ENCODE measurements around the gene ZNF212.

The ZNF212 gene

GRCh38 chr7:149289262-149289661 is 49.8 kb downstream of the ZNF212 start:
- DNase-seq: no peak

GRCh38 chr7:149289856-149290255 is 50.4 kb downstream of the ZNF212 start:
- no peak for DNase-seq

- no peak for DNase-seq
Measured at GRCh38 chr7:149291036-149291780, 51.8 kb downstream of the ZNF212 start.

GRCh38 chr7:149291781-149292461 is 52.5 kb downstream of the ZNF212 start:
- DNase-seq: no peak

GRCh38 chr7:149292462-149292823 is 53.0 kb downstream of the ZNF212 start:
- no peak for DNase-seq

- no peak for DNase-seq
Measured at GRCh38 chr7:149293338-149293737, 53.9 kb downstream of the ZNF212 start.

GRCh38 chr7:149293946-149294633 is 54.6 kb downstream of the ZNF212 start:
- no peak for DNase-seq

- DNase-seq: no peak
Measured at GRCh38 chr7:149294634-149295480, 55.4 kb downstream of the ZNF212 start.

- DNase-seq: no peak
Measured at GRCh38 chr7:149295481-149295850, 56.0 kb downstream of the ZNF212 start.

GRCh38 chr7:149296368-149296767 is 56.9 kb downstream of the ZNF212 start:
- DNase-seq: no peak

- DNase-seq: no peak
Measured at GRCh38 chr7:149297034-149297755, 57.7 kb downstream of the ZNF212 start.

- no peak for DNase-seq
Measured at GRCh38 chr7:149300620-149301285, 61.3 kb downstream of the ZNF212 start.

GRCh38 chr7:149302222-149302621 is 62.8 kb downstream of the ZNF212 start:
- DNase-seq: no peak

- no peak for DNase-seq
Measured at GRCh38 chr7:149302865-149303264, 63.4 kb downstream of the ZNF212 start.

GRCh38 chr7:149304006-149304405 is 64.6 kb downstream of the ZNF212 start:
- DNase-seq: no peak
